Fibroblast of lung (primary cell): ENCODE measurements around the gene SRP72. TPM values are rescaled to one million over a fixed set of nuclear protein-coding genes. Genes with fewer than 3 reads are reported as not detected.

Experiments
- DNase-seq, 2 donors: peaks; one replicate each; pipeline versions ENCODE4 v3.0.0 to v3.0.0-alpha.2; 2010; ENCODE audit warnings: low read depth in 2 of 2
- H2AFZ ChIP-seq: 2 replicates; pipeline ENCODE4 v1.5.1; 2012; ENCODE audit warnings: low read length, control low read depth, inconsistent platforms
- H3K27ac ChIP-seq: 2 replicates; pipeline ENCODE4 v1.5.1; 2011; ENCODE audit warnings: low read length, control low read depth; ENCODE audit not compliant: insufficient read depth
- H3K27me3 ChIP-seq: 2 replicates; pipeline ENCODE4 v1.5.1; 2011; ENCODE audit warnings: mild to moderate bottlenecking, low read length; ENCODE audit not compliant: control insufficient read depth, insufficient read depth
- H3K36me3 ChIP-seq: 2 replicates; pipeline ENCODE4 v1.5.1; 2011; ENCODE audit warnings: low read length; ENCODE audit not compliant: control insufficient read depth, insufficient read depth
- H3K4me1 ChIP-seq: 2 replicates; pipeline ENCODE4 v1.5.1; 2011; ENCODE audit warnings: low read length; ENCODE audit not compliant: control insufficient read depth, insufficient read depth; ENCODE audit errors: extremely low read depth
- H3K4me2 ChIP-seq: 2 replicates; pipeline ENCODE4 v1.5.1; 2011; ENCODE audit warnings: low read length, control low read depth; ENCODE audit not compliant: insufficient read depth; ENCODE audit errors: extremely low read depth
- H3K4me3 ChIP-seq, 4 experiments: fragments of 200-600 bp in 1 of 4; sonication (generic) in 1 of 4; replicated peaks in 1 of 4; 2 replicates each; pipeline ENCODE4 v1.5.1; 2011 to 2016; ENCODE audit warnings: low read length in 4 of 4, low read depth in 3 of 4, mild to moderate bottlenecking in 3 of 4, control low read depth in 2 of 4, inconsistent platforms in 1 of 4, mixed read lengths in 1 of 4; ENCODE audit not compliant: insufficient read depth in 1 of 4; ENCODE audit errors: control extremely low read depth in 1 of 4
- H3K79me2 ChIP-seq: 2 replicates; pipeline ENCODE4 v1.5.1; 2012; ENCODE audit warnings: mild to moderate bottlenecking, low read length, inconsistent platforms; ENCODE audit not compliant: control insufficient read depth, insufficient read depth
- H3K9ac ChIP-seq: 2 replicates; pipeline ENCODE4 v1.5.1; 2011; ENCODE audit warnings: mild to moderate bottlenecking, low read length, control low read depth; ENCODE audit not compliant: insufficient read depth
- H3K9me3 ChIP-seq: 2 replicates; pipeline ENCODE4 v1.5.1; 2012; ENCODE audit warnings: low read depth, low read length; ENCODE audit not compliant: control insufficient read depth, insufficient read depth
- H4K20me1 ChIP-seq: 2 replicates; pipeline ENCODE4 v1.5.1; 2011; ENCODE audit warnings: low read length; ENCODE audit not compliant: control insufficient read depth, insufficient read depth; ENCODE audit errors: extremely low read depth
- EZH2 ChIP-seq: IDR thresholded peaks from 2 replicates; pipeline ENCODE4 v1.5.1; 2012; ENCODE audit warnings: low read length, control low read depth, mild to moderate bottlenecking; ENCODE audit errors: missing control alignments
- polyA plus RNA-seq, 2 donors: library from polyadenylated mRNA; depleted of rRNA in 1 of 2; stranded (reverse) in 1 of 2; unstranded in 1 of 2; fragments of >200 nt; gene quantifications; 2 replicates each; pipeline ENCODE4 v1.2.1, GENCODE V29; 2011 to 2012; ENCODE audit warnings: missing spikeins in 1 of 2
- total RNA-seq: library from RNA; depleted of rRNA; stranded (reverse); fragments of >200 nt; gene quantifications from 2 replicates; pipeline ENCODE4 v1.2.1, GENCODE V29; 2014
- TF ChIP-seq, protein P1 (sequence below), 2 donors: IDR thresholded peaks in 1 of 2; conservative IDR thresholded peaks in 1 of 2; 1 replicate in 1 of 2; 2 replicates in 1 of 2; pipeline ENCODE4 v1.5.1; 2011 to 2012; ENCODE audit warnings: low read length in 2 of 2, control low read depth in 1 of 2, inconsistent platforms in 1 of 2, low read depth in 1 of 2, mild to moderate bottlenecking in 1 of 2

The SRP72 gene
- total and polyA plus RNA-seq, 2 donors (not counting 1 experiment from before 2014, with no cell fraction given) = 72.3 to 181 TPM

GRCh38 chr4:56462157-56462556 lies 5.3 kb upstream of the SRP72 start:
- Histone ChIP-seq H2AFZ (no peak overlapping the region), H4K20me1 (no peaks in the 10 kb centered on the region), H3K27ac (no peak overlapping the region), H3K4me3 (no peak overlapping the region), H3K4me1 (no peaks in the 10 kb centered on the region), H3K36me3 (no peaks in the 10 kb centered on the region), H3K9me3 (no peaks in the 10 kb centered on the region), H3K79me2 (peaks cover 26% of the 10 kb centered on the region), H3K9ac (no peak overlapping the region), H3K4me2 (no peak overlapping the region), H3K27me3 (no peaks in the 10 kb centered on the region)
- TF ChIP-seq, protein P1, sequence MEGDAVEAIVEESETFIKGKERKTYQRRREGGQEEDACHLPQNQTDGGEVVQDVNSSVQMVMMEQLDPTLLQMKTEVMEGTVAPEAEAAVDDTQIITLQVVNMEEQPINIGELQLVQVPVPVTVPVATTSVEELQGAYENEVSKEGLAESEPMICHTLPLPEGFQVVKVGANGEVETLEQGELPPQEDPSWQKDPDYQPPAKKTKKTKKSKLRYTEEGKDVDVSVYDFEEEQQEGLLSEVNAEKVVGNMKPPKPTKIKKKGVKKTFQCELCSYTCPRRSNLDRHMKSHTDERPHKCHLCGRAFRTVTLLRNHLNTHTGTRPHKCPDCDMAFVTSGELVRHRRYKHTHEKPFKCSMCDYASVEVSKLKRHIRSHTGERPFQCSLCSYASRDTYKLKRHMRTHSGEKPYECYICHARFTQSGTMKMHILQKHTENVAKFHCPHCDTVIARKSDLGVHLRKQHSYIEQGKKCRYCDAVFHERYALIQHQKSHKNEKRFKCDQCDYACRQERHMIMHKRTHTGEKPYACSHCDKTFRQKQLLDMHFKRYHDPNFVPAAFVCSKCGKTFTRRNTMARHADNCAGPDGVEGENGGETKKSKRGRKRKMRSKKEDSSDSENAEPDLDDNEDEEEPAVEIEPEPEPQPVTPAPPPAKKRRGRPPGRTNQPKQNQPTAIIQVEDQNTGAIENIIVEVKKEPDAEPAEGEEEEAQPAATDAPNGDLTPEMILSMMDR (conservative IDR thresholded peaks at IDR 0.05 in 1 of 2, IDR thresholded peaks at IDR 0.05 in 1 of 2; ENCODE audit: low read depth in 1 of 2, low read length in 2 of 2) = no peak
- no peak for TF ChIP-seq EZH2
- DNase-seq = no peak

GRCh38 chr4:56463711-56464110 lies 3.7 kb upstream of the SRP72 start:
- Histone ChIP-seq H3K27me3 (no peaks in the 10 kb centered on the region), H3K36me3 (no peaks in the 10 kb centered on the region), H4K20me1 (no peaks in the 10 kb centered on the region), H3K4me2 (no peak overlapping the region), H3K4me3 (no peak overlapping the region), H3K79me2 (peaks cover 38% of the 10 kb centered on the region), H3K27ac (no peak overlapping the region), H3K9ac (no peak overlapping the region), H3K9me3 (no peaks in the 10 kb centered on the region), H2AFZ (no peak overlapping the region), H3K4me1 (no peaks in the 10 kb centered on the region)
- no peak for DNase-seq
- TF ChIP-seq, protein P1 (conservative IDR thresholded peaks at IDR 0.05 in 1 of 2, IDR thresholded peaks at IDR 0.05 in 1 of 2; ENCODE audit: low read depth in 1 of 2, low read length in 2 of 2) = no peak
- TF ChIP-seq EZH2 = no peak

GRCh38 chr4:56464581-56464980 lies 2.8 kb upstream of the SRP72 start:
- DNase-seq = no peak
- H4K20me1 ChIP-seq = no peaks in the 10 kb centered on the region
- H3K9me3 ChIP-seq = no peaks in the 10 kb centered on the region
- no peak overlapping the region for H3K4me3 ChIP-seq
- H3K9ac ChIP-seq = no peak overlapping the region
- H3K79me2 ChIP-seq = peaks cover 47% of the 10 kb centered on the region
- no peaks in the 10 kb centered on the region for H3K27me3 ChIP-seq
- TF ChIP-seq, protein P1 (conservative IDR thresholded peaks at IDR 0.05 in 1 of 2, IDR thresholded peaks at IDR 0.05 in 1 of 2; ENCODE audit: low read depth in 1 of 2, low read length in 2 of 2) = no peak
- H3K4me1 ChIP-seq = peaks cover 2% of the 10 kb centered on the region
- H3K27ac ChIP-seq = no peak overlapping the region
- H2AFZ ChIP-seq = no peak overlapping the region
- H3K36me3 ChIP-seq = no peaks in the 10 kb centered on the region
- peak overlapping the region; percentile 29 for H3K4me2 ChIP-seq
